HTR-8/SVneo (cell line): ENCODE data around the gene CYLD.

Source experiments
- DNase-seq: peaks from one replicate; pipeline ENCODE4 v3.0.0; 2011; ENCODE audit warnings: low spot score, mixed read lengths; ENCODE audit not compliant: insufficient read length
- FAIRE-seq: peaks from 2 replicates; lab custom pipeline; 2011; peaks lifted over from hg19 to GRCh38; lab: Jason Lieb, UNC

CYLD gene

DNA sequence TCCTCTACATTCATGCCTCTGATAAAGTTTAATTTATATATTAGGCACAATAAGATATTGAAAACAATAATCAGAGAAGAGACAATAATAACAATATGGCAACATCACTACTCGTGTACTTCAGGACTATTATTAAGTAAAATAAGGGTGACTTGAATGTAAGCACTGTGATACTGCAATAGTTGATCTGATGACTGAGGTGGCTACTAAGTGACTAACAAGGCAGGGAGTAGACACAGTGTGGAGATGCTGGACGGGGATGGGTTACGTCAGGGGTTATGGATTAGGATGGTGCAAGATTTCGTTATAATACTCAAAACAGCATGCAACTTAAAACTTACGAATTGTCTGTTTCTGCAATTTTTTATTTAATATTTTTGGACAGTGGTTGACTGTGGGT, 32.5 kb downstream of the CYLD start:
- DNase-seq (no peak), FAIRE-seq (no peak)

DNA sequence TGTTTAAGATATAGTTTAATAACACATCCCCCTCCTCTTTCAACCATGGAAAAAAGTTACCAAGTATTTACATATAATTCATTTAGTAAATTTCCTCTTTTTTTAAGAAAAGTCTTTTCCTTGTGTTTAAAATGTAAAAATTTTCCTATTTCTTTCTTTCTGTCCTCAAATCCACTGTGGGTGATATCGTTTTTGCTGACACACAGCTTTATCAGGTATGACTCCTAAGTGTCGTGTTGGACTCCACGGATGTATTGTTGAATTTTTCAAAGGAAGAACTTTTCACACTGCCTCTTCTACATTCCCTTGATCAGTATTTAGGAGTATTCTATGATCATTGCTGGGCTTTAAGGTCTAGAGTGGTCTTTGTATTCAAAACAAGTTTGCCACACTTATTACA, 33.1 kb downstream of the CYLD start:
- no peak for FAIRE-seq
- no peak for DNase-seq

DNA sequence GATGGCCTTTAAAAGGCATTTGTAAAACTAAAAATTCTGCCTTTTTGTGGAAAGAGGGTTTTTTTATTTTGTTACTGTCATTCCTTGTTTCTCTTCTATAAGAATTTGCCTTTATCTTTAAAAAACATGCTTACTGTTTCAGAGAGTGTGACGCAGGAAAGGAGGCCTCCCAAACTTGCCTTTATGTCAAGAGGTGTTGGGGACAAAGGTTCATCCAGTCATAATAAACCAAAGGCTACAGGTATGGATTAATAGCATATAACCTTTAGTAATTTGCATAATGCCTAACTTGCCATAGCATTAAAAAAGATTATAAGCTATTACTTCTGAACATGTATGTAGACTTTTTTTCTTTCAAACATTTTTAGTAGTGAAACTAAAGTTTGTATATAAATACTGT, 34.2 kb downstream of the CYLD start:
- no peak for DNase-seq
- no peak for FAIRE-seq

DNA sequence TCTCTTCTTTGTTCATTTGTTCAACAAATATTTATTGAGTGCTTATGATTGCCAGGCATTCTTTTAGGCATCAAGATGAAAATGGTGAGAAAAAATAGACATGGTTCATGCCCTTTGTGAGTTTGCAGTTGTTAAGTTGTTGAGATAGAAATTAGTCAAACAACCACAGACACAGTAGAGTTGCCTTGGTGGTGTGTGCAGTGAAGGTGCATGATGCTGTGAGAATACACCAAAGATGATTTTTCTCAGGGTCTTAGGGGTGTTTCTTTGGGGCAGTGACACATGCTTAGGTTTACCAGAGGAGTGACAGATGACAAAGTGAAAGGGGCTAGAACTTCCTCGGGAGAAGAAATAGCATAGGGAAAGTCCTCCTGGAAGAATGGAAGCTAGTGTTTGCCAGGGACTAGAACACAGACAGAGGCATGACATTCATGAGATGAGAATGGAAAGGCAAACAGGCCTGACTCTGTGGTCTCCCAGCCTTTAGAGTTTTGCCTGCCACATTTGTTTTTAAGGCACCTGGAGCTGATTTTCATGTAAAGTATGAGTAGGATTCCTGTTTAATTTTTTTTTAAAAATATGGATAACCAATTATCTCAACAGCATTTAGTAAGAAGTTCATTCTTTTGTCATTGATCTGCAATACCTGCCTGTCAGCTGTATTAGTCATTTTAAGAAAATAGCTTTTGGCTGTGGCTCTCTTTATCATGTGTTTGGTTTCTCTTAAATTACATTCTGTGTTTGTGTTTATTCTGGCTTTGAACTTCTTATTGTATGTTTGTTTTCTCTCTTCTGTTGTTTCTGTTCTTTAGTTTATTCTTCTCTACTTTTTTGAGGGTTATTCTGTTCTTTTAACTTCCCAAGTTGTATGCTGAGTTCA, 36.6 kb downstream of the CYLD start:
- no peak for DNase-seq
- no peak for FAIRE-seq

DNA sequence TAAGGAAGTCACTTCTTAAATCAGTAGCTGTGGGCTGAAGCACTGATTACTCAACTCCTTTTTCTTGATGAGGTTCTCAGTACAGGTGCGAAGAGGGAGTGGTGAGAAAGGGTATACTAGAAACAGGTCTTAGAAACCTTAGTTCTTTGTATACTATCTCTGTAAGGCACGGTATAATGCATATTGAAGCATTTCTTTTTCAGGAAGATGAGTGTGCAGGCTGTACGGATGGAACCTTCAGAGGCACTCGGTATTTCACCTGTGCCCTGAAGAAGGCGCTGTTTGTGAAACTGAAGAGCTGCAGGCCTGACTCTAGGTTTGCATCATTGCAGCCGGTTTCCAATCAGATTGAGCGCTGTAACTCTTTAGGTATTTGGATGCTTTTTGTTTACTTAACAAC, 39.2 kb downstream of the CYLD start:
- no peak for FAIRE-seq
- no peak for DNase-seq

DNA sequence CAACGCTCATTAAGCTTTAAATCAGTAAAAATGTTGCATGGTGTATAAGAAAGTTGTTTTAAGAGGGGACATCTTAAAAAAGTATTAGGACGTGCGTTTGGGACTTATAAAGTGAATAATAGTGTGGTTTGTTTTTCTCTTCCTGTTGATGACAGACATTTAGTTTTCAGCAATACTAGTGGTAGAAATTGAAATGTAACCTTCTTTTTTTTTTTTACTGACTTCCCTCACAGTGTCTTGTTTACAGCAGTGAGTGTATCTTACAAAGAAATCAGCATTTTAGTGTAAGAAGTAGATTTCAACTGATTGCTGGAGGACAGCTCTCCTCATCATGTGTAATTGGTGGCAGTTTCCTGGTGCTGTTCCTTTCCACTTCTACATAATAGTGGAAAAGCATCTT, 39.6 kb downstream of the CYLD start:
- DNase-seq (no peak), FAIRE-seq (no peak)

DNA sequence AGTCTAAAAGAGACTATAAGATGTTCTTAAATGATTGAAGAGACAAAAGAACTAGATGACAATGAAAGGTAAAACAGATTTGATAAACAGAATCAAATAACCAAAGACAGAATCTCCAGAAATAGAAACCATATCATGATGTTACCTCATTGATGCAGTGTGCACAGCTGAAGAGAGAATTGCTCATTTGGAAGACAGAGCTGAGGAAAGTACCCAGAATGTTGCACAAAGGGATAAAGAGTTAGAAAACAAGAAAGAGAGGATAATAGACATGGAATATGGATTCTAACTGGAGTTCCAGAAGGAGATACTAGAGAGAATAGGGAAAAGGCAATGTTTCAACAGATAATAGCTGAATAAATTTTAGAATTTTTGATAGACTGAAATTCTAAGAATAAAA, 47.9 kb downstream of the CYLD start:
- DNase-seq (no peak), FAIRE-seq (no peak)

DNA sequence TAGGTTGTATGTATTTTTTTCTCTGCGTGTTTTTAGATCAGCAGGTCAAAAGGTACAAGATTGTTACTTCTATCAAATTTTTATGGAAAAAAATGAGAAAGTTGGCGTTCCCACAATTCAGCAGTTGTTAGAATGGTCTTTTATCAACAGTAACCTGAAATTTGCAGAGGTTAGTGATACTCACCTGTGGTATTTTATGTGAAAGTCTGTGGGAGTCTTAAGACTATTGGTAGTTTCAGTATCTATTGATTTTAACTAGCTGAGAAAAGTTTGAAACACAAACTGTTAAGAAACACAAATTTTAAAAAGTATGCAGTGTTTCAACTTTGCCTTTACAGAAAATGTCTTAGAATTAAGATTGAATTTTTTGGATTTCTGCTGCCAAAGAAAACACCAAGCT, 49.6 kb downstream of the CYLD start:
- FAIRE-seq (no peak), DNase-seq (no peak)

DNA sequence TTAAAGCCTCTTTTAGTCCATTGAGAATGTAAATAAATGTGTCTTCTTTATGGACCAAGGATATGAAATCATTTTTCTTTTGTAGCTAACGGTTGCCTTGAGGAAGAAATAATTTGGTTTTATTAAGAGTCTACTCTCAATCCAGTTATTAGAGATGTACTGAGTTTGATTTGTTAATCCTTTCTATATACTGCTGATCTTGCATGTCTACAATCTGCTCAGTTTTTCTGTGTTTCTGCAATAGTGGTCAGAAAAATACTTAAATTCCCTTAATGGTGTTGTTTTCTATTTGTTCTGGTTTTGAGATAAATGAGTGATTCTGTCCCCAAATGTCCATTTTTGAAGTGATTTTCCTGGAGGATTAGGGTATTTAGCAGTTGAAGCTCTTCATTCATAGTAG, 54.9 kb downstream of the CYLD start:
- FAIRE-seq = no peak
- no peak for DNase-seq

DNA sequence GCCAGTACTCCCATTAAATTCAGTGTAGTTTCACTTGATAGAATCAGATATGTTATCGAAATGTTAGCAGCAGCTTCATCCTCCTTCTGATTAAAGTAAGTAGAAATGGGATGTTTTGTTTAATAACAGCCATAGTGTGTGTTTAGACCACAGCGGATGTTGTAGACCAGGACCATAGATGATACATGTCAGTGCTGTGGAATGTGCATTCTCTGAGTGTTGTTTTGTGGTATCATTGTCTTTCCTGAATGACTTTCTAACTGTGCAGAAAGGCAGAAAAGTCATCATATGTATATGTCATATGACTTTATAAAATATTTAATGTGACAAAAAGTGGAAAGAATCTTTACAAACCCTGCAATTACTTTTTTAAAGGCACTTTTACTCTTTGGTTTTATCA, 55.6 kb downstream of the CYLD start:
- DNase-seq = no peak
- no peak for FAIRE-seq

DNA sequence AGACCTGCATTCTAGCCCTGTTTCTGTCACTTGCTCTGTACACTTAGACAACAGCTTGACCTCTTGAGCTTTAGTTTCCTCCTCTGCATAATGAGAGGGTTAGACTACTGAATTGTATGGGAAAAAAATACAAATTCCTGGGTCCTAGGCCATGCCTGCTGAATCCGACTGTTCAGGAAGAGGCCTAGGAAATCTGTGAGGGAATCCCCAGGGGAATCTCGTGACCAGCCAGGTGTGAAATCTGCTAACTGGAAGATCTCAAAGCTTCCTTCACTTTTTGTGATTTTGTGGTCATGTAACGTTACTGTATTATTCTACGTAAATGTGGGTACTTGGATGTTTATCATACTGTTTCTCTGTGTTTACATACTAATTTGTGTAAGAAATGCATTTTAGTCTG, 58.2 kb downstream of the CYLD start:
- DNase-seq (no peak), FAIRE-seq (no peak)

DNA sequence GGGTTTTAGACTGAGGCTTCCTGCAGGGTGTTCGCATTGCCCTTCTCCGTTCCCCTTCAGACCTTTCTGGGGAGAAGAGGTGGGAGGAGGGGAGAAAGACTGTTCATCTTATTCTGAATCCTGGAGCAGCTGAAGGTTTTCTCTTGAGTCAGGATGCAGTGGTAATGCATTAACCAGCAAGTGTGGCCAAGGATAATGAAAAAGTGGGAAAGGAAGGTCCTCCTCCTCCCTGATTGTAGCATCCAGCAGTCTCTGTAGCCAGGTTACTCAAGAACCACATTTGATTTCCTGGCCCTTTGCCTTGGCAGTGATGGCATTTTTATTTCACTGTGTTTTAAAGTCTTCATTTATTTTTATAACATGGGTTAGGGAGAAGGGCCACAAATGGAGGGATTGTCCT, 59.1 kb downstream of the CYLD start:
- no peak for DNase-seq
- FAIRE-seq = no peak

DNA sequence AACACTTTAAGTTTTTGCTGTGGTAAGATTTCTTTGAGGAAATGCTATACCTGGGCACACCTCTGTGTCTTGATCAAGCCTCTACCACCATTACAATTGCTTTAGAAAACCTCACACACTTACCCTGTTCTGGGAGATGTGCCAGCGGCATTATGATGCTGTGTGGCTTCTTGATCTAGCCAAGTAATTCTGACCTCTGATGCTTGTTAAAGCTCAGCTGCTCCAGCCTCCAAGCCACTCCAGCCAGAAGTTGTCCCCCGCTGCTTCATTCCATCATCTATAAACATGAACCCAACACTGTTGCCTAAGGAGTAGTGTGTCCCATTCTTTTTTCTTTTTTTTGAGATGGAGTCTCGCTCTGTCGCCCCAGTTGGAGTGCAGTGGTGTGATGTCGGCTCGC, 60.1 kb downstream of the CYLD start:
- DNase-seq (no peak), FAIRE-seq (no peak)

DNA sequence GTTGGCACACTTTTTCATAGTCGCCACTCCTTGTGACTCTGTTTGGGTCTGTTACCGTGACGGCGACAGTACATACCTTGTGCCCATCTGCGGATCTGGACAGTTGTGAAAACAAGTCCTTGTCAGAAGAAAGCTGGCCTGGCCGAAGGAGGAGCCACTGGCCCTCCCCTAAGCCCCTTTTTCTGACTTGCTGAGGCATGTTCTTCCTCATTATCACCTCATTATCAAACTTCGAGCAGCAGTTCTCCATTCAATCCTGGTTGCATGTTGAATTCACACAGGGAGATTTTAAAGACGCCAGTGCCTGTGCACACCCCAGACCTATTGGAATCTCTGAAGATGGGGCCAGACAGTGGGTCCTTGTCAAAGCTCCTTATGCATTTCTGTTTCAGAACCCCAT, 61.1 kb downstream of the CYLD start:
- DNase-seq = no peak
- no peak for FAIRE-seq

DNA sequence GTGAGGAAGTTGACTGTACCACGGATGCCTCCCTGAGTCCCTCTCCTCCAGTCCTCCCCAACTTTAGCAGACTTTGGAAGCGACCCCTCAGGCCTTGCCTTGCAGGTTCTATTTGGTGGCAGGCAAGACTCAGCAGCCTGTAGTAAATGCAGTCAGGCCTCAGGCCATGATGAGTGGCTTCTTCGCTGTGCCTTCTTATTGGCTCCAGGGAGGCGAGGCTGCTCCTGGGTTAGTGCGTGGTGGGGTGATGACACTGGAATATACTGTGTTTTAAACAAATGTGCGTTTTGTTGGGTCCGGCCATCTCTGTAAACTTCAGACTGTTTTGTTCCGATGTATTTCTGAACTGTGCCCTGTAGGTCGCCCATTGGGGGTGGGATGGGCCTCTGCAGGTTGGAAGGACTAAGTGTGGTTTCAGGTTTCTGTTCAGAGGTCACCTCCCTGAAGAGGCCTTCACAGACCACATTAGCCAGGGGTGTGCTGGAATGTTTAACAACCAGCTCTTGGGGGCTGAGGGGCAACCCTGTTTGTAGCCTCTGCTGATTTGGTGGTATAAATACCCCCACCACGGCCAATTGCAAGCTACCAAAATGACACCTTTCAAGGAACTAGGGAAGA, 62.5 kb downstream of the CYLD start:
- no peak for FAIRE-seq
- no peak for DNase-seq

DNA sequence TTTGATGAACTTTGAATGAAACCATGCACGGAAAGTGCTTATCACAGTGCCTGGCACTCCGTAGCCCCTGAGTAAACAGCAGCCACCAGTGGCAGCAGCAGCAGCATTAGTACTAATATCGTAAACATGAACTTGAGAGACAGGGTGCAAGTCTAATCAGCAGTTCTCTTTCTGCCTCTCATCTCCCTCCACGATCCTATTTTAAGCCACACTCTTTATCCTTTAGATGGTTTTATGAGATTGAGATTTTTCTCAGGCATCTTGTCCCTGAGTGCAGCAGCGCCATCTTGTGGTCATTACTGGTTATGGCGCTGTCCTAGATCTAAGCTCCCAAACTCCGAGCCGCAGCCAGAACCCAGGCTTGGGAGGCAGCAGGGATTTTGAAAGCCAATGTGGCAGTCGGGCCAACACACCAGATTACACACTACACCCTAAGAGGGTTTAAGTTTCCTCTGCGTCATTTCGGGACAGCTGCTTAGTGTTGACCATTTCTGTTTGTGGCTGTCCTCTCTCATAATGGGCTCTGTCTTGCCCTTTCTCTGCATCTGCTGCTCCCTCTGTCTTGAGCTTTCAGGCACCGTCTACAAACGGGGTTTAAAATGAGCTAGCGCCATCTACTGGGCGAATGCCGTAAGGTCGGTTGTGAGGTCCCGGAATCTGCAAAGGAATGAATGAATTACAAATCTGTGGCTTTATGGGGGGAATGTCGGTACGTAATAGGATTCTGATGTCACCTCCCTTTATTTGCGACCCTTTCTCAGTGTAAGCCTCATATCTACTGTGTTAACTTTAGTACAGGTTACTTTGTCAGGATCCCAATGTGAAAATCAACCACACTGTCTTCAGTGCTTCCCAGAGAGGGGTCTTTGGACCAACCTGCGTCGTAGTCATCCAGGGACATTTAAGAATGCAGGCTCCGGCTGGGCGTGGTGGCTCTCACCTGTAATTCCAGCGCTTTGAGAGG, 64.5 kb downstream of the CYLD start:
- peak; percentile 42 for FAIRE-seq
- DNase-seq = peak; percentile 80

DNA sequence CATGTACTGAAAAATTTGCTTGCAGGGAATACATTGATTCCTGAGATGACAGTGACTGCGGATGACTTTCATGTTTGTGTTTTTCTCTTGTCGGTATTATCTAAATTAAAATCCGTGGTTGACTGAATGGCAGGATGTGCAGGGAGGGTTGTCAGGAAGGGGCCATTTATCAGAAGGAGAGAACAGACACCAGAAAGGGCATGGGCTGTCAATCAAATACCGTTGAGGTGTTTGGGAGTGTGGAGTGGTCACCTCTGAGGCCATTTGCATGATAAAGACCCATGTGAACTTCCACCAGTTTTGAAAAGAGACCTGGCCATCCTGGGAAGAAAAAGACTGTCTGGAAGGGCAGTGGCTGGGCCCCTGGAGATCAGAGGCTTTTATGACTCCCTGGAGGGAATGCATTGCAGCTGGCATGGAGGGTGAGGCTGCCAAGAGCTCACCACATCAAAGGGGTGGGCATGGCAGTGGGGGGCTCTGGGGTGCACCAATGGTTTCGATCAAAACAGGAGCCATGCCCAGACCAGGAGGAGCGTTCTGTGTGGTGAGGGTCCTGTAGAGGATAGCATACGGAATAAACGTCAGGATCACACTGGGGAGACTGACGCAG, 67.1 kb downstream of the CYLD start:
- FAIRE-seq (no peak), DNase-seq (no peak)

DNA sequence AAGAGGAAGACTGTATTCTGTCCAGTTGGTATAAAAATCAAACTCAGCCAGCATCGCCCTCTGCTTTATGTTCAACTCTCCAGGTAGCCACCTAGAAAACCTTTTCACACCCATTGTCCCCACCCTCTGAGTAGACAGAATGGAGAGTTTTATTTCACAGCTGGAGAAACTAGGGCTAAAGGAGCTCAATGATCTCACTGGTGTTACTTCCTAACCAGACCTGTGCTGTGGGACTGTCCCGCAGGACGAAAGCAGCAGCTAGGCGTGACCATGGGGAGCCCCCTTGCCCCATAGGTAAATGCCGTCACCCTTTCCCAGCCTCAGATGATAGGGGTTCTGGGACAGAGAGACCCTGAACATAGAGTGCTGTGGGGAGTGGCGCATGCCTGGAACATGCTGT, 67.7 kb downstream of the CYLD start:
- FAIRE-seq = no peak

DNA sequence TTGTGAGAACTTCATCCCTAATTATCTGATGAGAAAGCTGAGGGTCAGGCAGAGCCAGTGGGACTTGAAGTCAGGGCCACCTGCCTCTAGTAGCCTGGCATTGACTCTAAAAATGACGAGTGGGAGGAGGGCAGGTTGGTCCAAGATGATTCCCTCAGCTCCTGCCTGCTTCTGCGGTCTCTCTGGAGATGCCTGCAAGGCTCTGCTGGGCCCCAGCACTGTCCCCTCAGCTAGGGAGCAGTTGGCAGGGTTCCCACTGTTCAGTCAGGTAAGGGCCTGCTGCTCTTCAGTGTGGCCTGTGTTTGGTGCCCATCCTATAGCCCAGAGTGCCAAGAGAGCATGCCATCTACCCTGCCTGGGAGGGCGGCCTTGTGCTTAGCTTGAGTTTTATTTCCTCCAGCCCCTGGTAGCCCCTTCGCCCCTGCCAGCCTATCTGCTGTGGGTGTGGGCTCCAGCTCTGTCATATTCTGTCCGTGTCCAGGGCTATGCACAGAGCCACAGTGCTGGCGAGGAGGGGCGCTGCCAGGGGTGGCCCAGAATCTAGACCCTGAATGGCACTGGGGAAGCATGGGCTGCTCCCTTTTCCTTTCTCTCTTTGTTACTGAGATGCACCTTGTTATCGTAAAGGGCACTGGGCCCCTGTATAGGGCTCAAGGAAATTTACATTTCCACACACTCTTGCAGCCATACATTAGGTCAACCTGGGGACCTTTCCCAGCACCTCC, 68.5 kb downstream of the CYLD start:
- DNase-seq (no peak), FAIRE-seq (no peak)

More for the DNA sequence above, 67.7 kb downstream of the CYLD start:
- no peak for DNase-seq

DNA sequence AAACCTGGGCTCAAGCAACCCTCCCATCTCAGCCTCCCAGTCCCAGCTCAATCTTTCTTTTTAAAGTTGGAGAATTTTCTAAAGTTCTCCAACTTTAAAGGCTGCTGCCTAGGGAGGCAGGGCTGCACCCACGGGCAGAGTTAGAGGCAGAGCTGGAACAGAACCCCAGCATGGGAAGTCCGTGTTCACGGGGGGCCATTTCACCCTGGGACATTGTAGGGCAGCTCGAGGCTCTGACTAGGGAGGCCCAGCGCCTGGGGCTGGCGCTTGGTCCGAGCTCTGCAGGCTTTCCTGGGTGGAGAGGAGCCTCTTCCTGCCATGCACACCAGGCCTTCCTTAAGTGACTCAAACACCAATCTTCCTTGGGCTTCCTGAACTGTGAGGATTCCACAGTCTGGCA, 70.2 kb downstream of the CYLD start:
- DNase-seq (no peak), FAIRE-seq (no peak)
